ENCODE data around the gene CNOT6L.

Gene CNOT6L

GRCh38 chr4:77710059-77710458 is 109.1 kb downstream of the CNOT6L start:
- DNase-seq, result no peak

GRCh38 chr4:77706717-77707116 is 112.5 kb downstream of the CNOT6L start:
- no peak for DNase-seq

- no peak for DNase-seq
Measured at GRCh38 chr4:77703666-77704065, 115.5 kb downstream of the CNOT6L start.

DNA sequence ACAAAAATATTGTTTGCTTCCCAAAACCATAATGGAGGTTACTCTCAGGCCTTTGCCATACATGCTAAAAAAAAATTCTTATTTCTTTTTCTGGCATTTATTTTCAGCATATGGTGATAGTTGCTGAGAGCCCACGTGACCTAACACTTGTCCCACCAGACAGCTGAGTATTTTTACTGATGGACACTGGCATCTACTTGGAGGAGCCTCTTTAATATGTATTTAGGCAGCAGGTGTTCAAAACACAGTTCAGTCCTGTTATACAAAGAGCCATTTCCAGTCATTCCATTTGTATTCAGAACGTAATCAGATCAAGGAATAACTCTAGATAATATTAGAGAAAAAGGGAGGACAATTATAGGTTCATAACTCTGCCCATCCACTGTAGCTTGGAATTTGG is 118.0 kb downstream of the CNOT6L start:
- no peak for DNase-seq

- no peak for DNase-seq
Measured at GRCh38 chr4:77699731-77700210, 119.4 kb downstream of the CNOT6L start.

- no peak for DNase-seq
Measured at GRCh38 chr4:77697860-77698590, 121.1 kb downstream of the CNOT6L start.

GRCh38 chr4:77695774-77696173 is 123.4 kb downstream of the CNOT6L start:
- DNase-seq, result no peak

- DNase-seq, result no peak
Measured at GRCh38 chr4:77692847-77693432, 126.2 kb downstream of the CNOT6L start.

GRCh38 chr4:77681792-77682191 is 137.4 kb downstream of the CNOT6L start:
- no peak for DNase-seq

GRCh38 chr4:77676842-77677241 is 142.3 kb downstream of the CNOT6L start:
- DNase-seq, result no peak

GRCh38 chr4:77671051-77671450 is 148.1 kb downstream of the CNOT6L start:
- DNase-seq, result no peak

DNA sequence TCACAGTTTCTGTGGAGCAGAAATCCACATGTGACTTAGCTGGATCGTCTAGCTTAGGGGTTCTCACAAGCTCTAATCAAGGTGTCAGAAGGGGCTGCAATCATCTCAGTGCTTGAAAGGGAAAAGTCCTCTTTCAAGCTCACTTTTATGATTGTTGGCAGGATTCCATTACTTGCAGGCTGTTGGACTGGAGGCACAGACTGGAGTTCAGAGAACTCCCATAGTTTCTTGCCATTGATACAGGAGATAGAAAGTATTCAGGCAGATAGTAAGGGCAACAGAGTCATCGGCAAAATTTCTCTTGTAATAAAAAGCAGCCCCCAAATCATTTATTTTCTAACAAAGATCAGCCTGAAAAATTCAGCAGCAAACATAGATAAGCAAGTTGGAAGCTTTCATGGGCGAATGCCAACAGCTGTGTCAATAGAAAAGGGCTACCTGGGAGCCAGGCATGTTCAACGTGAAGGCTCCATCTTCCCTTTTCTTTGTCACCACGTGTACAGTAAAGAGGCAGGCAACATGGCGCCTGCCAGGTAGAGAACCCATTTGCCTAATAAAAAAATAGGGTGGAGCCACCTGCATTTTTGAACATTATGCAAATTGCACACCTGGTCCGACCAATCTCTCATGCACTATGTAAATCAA is 149.1 kb downstream of the CNOT6L start:
- no peak for DNase-seq

DNA sequence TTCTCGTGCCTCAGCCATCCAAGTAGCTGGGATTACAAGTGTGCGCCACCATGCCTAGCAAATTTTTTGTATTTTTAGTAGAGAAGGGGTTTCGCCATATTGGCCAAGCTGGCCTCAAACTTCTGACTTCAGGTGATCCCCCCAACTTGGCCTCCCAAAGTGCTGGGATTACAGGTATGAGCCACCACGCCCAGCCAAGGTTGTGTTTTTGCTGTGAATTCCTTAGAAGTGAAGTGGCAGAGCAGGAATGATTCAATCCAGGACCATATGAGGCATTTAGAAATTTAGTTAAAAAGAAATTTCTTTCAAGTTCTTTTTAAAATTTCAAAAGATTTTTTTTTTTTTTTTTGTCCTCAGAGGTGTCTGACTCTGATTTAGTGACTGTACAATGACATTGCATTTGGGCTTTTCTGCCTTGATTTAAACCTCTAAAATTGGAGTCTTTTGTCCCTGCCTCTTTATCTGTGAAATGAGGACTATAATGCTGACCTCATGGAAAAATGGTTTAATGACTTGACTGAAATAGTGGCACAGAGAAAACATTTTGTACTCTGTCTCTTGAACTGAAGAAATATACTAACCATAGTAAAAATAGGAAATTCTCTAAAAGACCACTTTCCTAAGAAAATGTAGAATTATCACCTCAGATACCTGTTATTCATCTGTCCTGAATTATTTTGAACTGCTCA is 153.6 kb downstream of the CNOT6L start:
- no peak for DNase-seq
